K562 (cell line): ENCODE data around the gene RNF180. TPM values are rescaled to one million over a fixed set of nuclear protein-coding genes. Genes with fewer than 3 reads are reported as not detected.

Experiments used
- ATAC-seq: fragments of 200-7000 bp; cut with Tn5 transposase; 3 replicates; pipeline ENCODE4 v1.9.1; 2020; ENCODE audit warnings: moderate library complexity
- BruUV-seq: library from RNA; stranded (reverse); fragments of 400-500 nt; replicated peaks from 2 replicates; lab custom pipeline; 2021; lab: Mats Ljungman, UMichigan
- CTCF ChIA-PET: fragments of 300-600 bp; formaldehyde crosslinking; extraction: SDS; loops from one replicate; lab custom pipeline; 2021; ENCODE audit warnings: low intra/inter-chr PET ratio; lab: Yijun Ruan, JAX
- POLR2A ChIA-PET: fragments of 300-600, 350-650 bp; sonication (Branson Sonifier 250); formaldehyde crosslinking; extraction: SDS; loops from one replicate; lab custom pipeline; 2021; ENCODE audit warnings: antibody characterized with exemption, inconsistent platforms; lab: Yijun Ruan, JAX
- DNase-seq, 4 experiments: peaks; one replicate each; pipeline versions ENCODE4 v3.0.0 to v3.0.0-alpha.2; 2011 to 2018; ENCODE audit warnings: low spot score in 3 of 4, mixed read lengths in 3 of 4; ENCODE audit errors: extremely low read depth in 1 of 4
- FAIRE-seq: peaks from 2 replicates; lab custom pipeline; 2011; peaks lifted over from hg19 to GRCh38; lab: Jason Lieb, UNC
- H2AFZ ChIP-seq: 2 replicates; pipeline ENCODE4 v1.6.0; 2011; ENCODE audit warnings: low read depth, low read length, control low read depth, inconsistent platforms
- H3K27ac ChIP-seq: fragments of 200-600 bp; 3 replicates; pipeline ENCODE4 v1.8.0; 2011; ENCODE audit warnings: low read depth, mild to moderate bottlenecking, control low read depth, inconsistent platforms, low read length, moderate library complexity, mixed read lengths; ENCODE audit errors: extremely low read depth
- H3K27me3 ChIP-seq, 2 experiments: fragments of 300-600 bp in 1 of 2; 2 replicates in 1 of 2; 3 replicates in 1 of 2; pipeline versions ENCODE4 v1.6.0 to v1.8.0; 2011; ENCODE audit warnings: inconsistent platforms in 2 of 2, low read length in 2 of 2, mild to moderate bottlenecking in 1 of 2, mixed read lengths in 1 of 2, moderate library complexity in 1 of 2; ENCODE audit not compliant: control insufficient read depth in 2 of 2, insufficient read depth in 2 of 2
- H3K36me3 ChIP-seq: fragments of 300-600 bp; 3 replicates; pipeline ENCODE4 v1.8.0; 2011; ENCODE audit warnings: mild to moderate bottlenecking, low read length, inconsistent platforms; ENCODE audit not compliant: control insufficient read depth, insufficient read depth
- H3K4me1 ChIP-seq, 2 experiments: fragments of 200-600 bp in 1 of 2; replicated peaks in 1 of 2; 2 replicates in 1 of 2; 3 replicates in 1 of 2; pipeline versions ENCODE4 v1.5.1 to v1.8.0; 2011; ENCODE audit warnings: inconsistent platforms in 2 of 2, low read length in 2 of 2, mild to moderate bottlenecking in 1 of 2, mixed read lengths in 1 of 2, moderate library complexity in 1 of 2; ENCODE audit not compliant: control insufficient read depth in 2 of 2, insufficient read depth in 2 of 2
- H3K4me2 ChIP-seq: 2 replicates; pipeline ENCODE4 v1.6.1; 2011; ENCODE audit warnings: low read length, control low read depth, inconsistent platforms, mixed read lengths; ENCODE audit not compliant: insufficient read depth
- H3K4me3 ChIP-seq: fragments of 200-600 bp; sonication (generic), shearing (Covaris generic); 2 replicates; pipeline ENCODE4 v1.5.1; 2016; ENCODE audit warnings: control low read depth, inconsistent platforms
- H3K79me2 ChIP-seq: fragments of 200-600 bp; 3 replicates; pipeline ENCODE4 v1.8.0; 2011; ENCODE audit warnings: low read length, inconsistent platforms; ENCODE audit not compliant: control insufficient read depth, insufficient read depth
- H3K9ac ChIP-seq, 2 experiments: 2 replicates each; pipeline versions ENCODE4 v1.6.0 to v1.6.1; 2011; ENCODE audit warnings: low read depth in 2 of 2, low read length in 2 of 2, control low read depth in 1 of 2, inconsistent platforms in 1 of 2, mild to moderate bottlenecking in 1 of 2, mixed read lengths in 1 of 2; ENCODE audit not compliant: insufficient read depth in 1 of 2
- H3K9me1 ChIP-seq: one replicate; pipeline ENCODE4 v1.6.0; 2011; ENCODE audit warnings: inconsistent platforms, mild to moderate bottlenecking, low read length, moderate library complexity; ENCODE audit not compliant: control insufficient read depth, insufficient read depth
- H3K9me3 ChIP-seq: replicated peaks from 2 replicates; pipeline ENCODE4 v1.5.1; 2011; ENCODE audit warnings: low read depth, low read length, inconsistent platforms; ENCODE audit not compliant: control insufficient read depth, insufficient read depth
- H4K20me1 ChIP-seq: replicated peaks from 2 replicates; pipeline ENCODE4 v1.6.1; 2011; ENCODE audit warnings: low read length, inconsistent platforms, mixed read lengths; ENCODE audit not compliant: control insufficient read depth, insufficient read depth
- BMI1 ChIP-seq: fragments of 150-350 bp; IDR thresholded peaks from 2 replicates; pipeline ENCODE4 v1.6.1; 2014; ENCODE audit warnings: low read length
- BRCA1 ChIP-seq, 2 experiments: fragments of 450-650 bp in 1 of 2; sonication (generic) in 1 of 2; formaldehyde crosslinking in 1 of 2; IDR thresholded peaks; 2 replicates each; pipeline versions ENCODE4 v1.5.0 to v1.6.1; 2017 to 2020; ENCODE audit warnings: mild to moderate bottlenecking in 1 of 2, missing genetic modification reagents in 1 of 2
- CREBBP ChIP-seq: IDR thresholded peaks from one replicate; pipeline ENCODE4 v1.6.1; 2012; ENCODE audit warnings: low read depth, mild to moderate bottlenecking, control low read depth, inconsistent platforms, low read length
- GTF2B ChIP-seq: IDR thresholded peaks from 2 replicates; pipeline ENCODE4 v1.6.1; 2011; ENCODE audit not compliant: insufficient read length; ENCODE audit errors: extremely low read depth
- ZNF57 ChIP-seq: fragments of 450-650 bp; formaldehyde crosslinking; IDR thresholded peaks from 2 replicates; pipeline ENCODE4 v1.4.0; 2020; ENCODE audit warnings: mild to moderate bottlenecking, moderate library complexity
- in situ Hi-C: fragments of 300-500 bp; cut with MboI; formaldehyde crosslinking; loops from 4 replicates; pipeline ENCODE4 v1.15.0; 2018; ENCODE audit warnings: inconsistent platforms, mixed read lengths
- intact Hi-C: fragments of 100-400 bp; cut with micrococcal nuclease; formaldehyde crosslinking; loops from 2 replicates; pipeline ENCODE4 v1.14.2; 2022
- polyA plus RNA-seq, 8 experiments: library from polyadenylated mRNA; depleted of rRNA in 4 of 8; stranded (reverse) in 5 of 8; unstranded in 3 of 8; fragments of >200 nt; fragmentation: Nextera tagmentation in 2 of 8; fragmentation: Illumina TruSeq in 1 of 8; extraction: Ambion mirVana in 2 of 8; extraction: Trizol in 1 of 8; gene quantifications; 2 replicates each; pipeline versions ENCODE4 v1.2.1 to v1.2.3, GENCODE V29; 2011 to 2014; ENCODE audit warnings: inconsistent platforms in 1 of 8, missing spikeins in 1 of 8
- total RNA-seq, 7 experiments: library from RNA; depleted of rRNA in 6 of 7; stranded (reverse); fragments of >200 nt in 6 of 7; fragmentation: Illumina TruSeq in 2 of 7; extraction: Trizol in 2 of 7; gene quantifications; 2 replicates each; pipeline versions ENCODE4 v1.2.1 to v1.2.3, GENCODE V29; 2011 to 2021; ENCODE audit warnings: low replicate concordance in 1 of 7
- TF ChIP-seq, protein P1 (sequence below): fragments of 250-450 bp; sonication (Bioruptor Pico); IDR thresholded peaks from 2 replicates; pipeline ENCODE4 v1.8.0; 2022; ENCODE audit warnings: moderate library complexity, mild to moderate bottlenecking, inconsistent platforms
- TF ChIP-seq, protein P2 (sequence below): fragments of 450-650 bp; IDR thresholded peaks from 2 replicates; pipeline ENCODE4 v1.6.1; 2018; ENCODE audit warnings: mild to moderate bottlenecking, low read depth; ENCODE audit not compliant: partially characterized antibody
- TF ChIP-seq, protein P3 (sequence below): sonication (generic); formaldehyde crosslinking; IDR thresholded peaks from 2 replicates; pipeline ENCODE4 v1.8.0; 2022; ENCODE audit warnings: mild to moderate bottlenecking, low read depth, missing genetic modification reagents

Gene RNF180
- total and polyA plus RNA-seq, 9 of the 15 experiments (the other 6 are each of a cell fraction or from before 2014, with no cell fraction given): 0.05 TPM; not detected in 8

- Histone ChIP-seq H3K4me1 (no peaks in the 10 kb centered on the region), H3K79me2 (no peaks in the 10 kb centered on the region), H3K4me3 (no peak overlapping the region), H3K36me3 (no peaks in the 10 kb centered on the region), H3K9ac (no peak overlapping the region), H2AFZ (no peak overlapping the region), H3K27ac (no peak overlapping the region), H4K20me1 (no peaks in the 10 kb centered on the region), H3K4me2 (no peak overlapping the region), H3K9me3 (no peaks in the 10 kb centered on the region), H3K27me3 (no peaks in the 10 kb centered on the region), H3K9me1 (no peaks in the 10 kb centered on the region)
- intact Hi-C loops (no loop called here), in situ Hi-C loops (no loop called here)
- ChIA-PET CTCF (no interaction called here), POLR2A (no interaction called here)
- DNase-seq (no peak), ATAC-seq (no peak), FAIRE-seq (no peak)
- no TSS peak for BruUV-seq
- TF ChIP-seq BRCA1 (IDR thresholded peaks at IDR 0.05): no peak
- no peak for TF ChIP-seq BRCA1 (CRISPR knock-in tag; IDR thresholded peaks at IDR 0.05)
- no peak for TF ChIP-seq ZNF57 (CRISPR knock-in tag)
- TF ChIP-seq GTF2B: no peak
- TF ChIP-seq, protein P1, sequence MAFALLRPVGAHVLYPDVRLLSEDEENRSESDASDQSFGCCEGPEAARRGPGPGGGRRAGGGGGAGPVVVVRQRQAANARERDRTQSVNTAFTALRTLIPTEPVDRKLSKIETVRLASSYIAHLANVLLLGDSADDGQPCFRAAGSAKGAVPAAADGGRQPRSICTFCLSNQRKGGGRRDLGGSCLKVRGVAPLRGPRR (CRISPR knock-in tag): no peak
- TF ChIP-seq, protein P2, sequence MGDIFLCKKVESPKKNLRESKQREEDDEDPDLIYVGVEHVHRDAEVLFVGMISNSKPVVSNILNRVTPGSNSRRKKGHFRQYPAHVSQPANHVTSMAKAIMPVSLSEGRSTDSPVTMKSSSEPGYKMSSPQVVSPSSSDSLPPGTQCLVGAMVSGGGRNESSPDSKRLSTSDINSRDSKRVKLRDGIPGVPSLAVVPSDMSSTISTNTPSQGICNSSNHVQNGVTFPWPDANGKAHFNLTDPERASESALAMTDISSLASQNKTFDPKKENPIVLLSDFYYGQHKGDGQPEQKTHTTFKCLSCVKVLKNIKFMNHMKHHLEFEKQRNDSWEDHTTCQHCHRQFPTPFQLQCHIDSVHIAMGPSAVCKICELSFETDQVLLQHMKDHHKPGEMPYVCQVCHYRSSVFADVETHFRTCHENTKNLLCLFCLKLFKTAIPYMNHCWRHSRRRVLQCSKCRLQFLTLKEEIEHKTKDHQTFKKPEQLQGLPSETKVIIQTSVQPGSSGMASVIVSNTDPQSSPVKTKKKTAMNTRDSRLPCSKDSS: no peak
- TF ChIP-seq, protein P3, sequence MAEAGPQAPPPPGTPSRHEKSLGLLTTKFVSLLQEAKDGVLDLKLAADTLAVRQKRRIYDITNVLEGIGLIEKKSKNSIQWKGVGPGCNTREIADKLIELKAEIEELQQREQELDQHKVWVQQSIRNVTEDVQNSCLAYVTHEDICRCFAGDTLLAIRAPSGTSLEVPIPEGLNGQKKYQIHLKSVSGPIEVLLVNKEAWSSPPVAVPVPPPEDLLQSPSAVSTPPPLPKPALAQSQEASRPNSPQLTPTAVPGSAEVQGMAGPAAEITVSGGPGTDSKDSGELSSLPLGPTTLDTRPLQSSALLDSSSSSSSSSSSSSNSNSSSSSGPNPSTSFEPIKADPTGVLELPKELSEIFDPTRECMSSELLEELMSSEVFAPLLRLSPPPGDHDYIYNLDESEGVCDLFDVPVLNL (CRISPR knock-in tag): no peak
- no peak for TF ChIP-seq CREBBP
- no peak for TF ChIP-seq BMI1
Measured at GRCh38 chr5:64301566-64301965, 135.9 kb downstream of the RNF180 start.
